ENCODE data around the gene ZNF580. TPM values are rescaled to one million over a fixed set of nuclear protein-coding genes. Genes with fewer than 3 reads are reported as not detected.
A peak's percentile ranks its signal among the peaks of the same experiment; 100 is the strongest.

ZNF580 gene
- total RNA-seq, 4 donors from 2014 or later, result 8.8 to 19.1 (median 12.9) TPM

DNA sequence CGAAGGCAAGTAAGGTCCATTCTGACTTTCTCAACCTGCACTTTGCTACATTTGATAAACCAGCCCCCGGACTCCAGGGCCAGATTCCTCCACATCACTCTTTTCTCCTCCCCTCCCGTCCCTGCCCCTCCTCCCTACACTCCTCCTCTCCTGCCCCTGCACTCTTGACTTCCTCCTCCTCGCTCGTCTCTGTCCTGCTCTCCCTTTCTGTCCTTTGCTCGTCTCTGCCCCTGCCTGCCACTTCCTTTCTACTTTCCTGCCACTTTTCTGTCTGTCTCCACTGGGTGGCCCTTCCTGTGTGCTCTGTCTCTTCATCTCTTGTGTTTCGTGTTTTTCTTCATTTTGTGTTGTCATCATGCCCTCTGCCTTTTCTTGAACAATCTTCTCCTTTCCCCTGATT, 21.0 kb downstream of the ZNF580 start:
- no peak for TF ChIP-seq CTCF (IDR thresholded peaks at IDR 0.05)
- TF ChIP-seq POLR2A (IDR thresholded peaks at IDR 0.05), result no peak
- H3K4me1 ChIP-seq, result peaks cover 23 to 42% (median 25%) of the 10 kb centered on the region in 3 donors
- no peaks in the 10 kb centered on the region for H3K27me3 ChIP-seq
- H3K36me3 ChIP-seq, result peaks cover 56 to 83% (median 63%) of the 10 kb centered on the region in 3 donors
- H3K4me3 ChIP-seq, result no peak overlapping the region
- DNase-seq, result no peak
- intact Hi-C loops (cut with DNase I), result no loop called here
- WGBS, 2 donors, result 62 to 66% methylated on average over 7 of the region's 7 CpGs
- no peak overlapping the region for H3K27ac ChIP-seq
- H3K9me3 ChIP-seq, result no peaks in the 10 kb centered on the region

GRCh38 chr19:55663846-55664536, 23.2 kb downstream of the ZNF580 start:
- Histone ChIP-seq H3K27me3 (no peaks in the 10 kb centered on the region), H3K9me3 (no peaks in the 10 kb centered on the region), H3K36me3 (peaks cover 69 to 99% (median 84%) of the 10 kb centered on the region in 3 donors), H3K27ac (no peak overlapping the region), H3K4me3 (no peak overlapping the region), H3K4me1 (peaks cover 3 to 39% (median 8%) of the 10 kb centered on the region in 3 donors)
- WGBS, 2 donors, result 76 to 88% methylated on average over 6 to 14 of the region's 20 CpGs
- no peak for DNase-seq
- intact Hi-C loops (cut with DNase I), result no loop called here
- TF ChIP-seq CTCF (IDR thresholded peaks at IDR 0.05) (no peak), POLR2A (IDR thresholded peaks at IDR 0.05) (no peak)

- H3K4me1 ChIP-seq, result peaks cover 0 to 36% (median 5%) of the 10 kb centered on the region in 3 donors
Measured at GRCh38 chr19:55666343-55667005, 25.7 kb downstream of the ZNF580 start.

DNA sequence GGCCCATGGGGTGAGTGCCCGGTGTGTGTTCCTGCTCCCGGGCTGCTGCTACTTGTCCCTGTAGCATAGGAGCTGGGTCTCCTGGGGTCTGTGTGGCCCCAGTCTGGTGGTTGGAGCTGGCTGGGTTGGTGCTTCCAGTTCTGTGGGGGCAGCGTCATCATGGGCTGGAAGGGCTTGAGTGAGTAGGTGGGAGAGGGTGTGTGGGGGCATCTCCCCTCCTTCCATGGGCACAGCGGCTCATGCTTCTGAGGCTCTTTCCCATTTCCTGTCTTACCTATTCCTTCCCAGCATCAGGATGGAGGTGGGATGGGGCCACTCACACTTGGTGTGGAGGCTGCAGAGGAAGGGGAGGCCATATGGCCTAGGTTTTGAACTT, 26.2 kb downstream of the ZNF580 start:
- Histone ChIP-seq H3K4me3 (no peak overlapping the region), H3K9me3 (no peaks in the 10 kb centered on the region), H3K4me1 (peaks cover 0 to 40% (median 5%) of the 10 kb centered on the region in 3 donors), H3K27me3 (no peaks in the 10 kb centered on the region), H3K36me3 (peaks cover 66 to 99% (median 78%) of the 10 kb centered on the region in 3 donors), H3K27ac (peak overlapping the region in 1 of 4 donors; percentile 65)
- intact Hi-C loops (cut with DNase I), result no loop called here
- no peak for TF ChIP-seq POLR2A (IDR thresholded peaks at IDR 0.05)
- TF ChIP-seq CTCF (IDR thresholded peaks at IDR 0.05), result no peak
- 67% methylated on average over 1 of the region's 4 CpGs; no CpG with 5 or more reads in 1 of the 2 donors for WGBS, 2 donors
- no peak for DNase-seq

More at GRCh38 chr19:55666343-55667005, 25.7 kb downstream of the ZNF580 start:
- no peak for DNase-seq
- no peaks in the 10 kb centered on the region for H3K27me3 ChIP-seq
- WGBS, 2 donors, result 90% methylated on average over 6 of the region's 12 CpGs; no CpG with 5 or more reads in 1 of the 2 donors
- no peaks in the 10 kb centered on the region for H3K9me3 ChIP-seq
- H3K4me3 ChIP-seq, result no peak overlapping the region
- intact Hi-C loops (cut with DNase I), result no loop called here
- H3K36me3 ChIP-seq, result peaks cover 72 to 99% (median 83%) of the 10 kb centered on the region in 3 donors
- no peak overlapping the region for H3K27ac ChIP-seq
- TF ChIP-seq CTCF (IDR thresholded peaks at IDR 0.05) (no peak), POLR2A (IDR thresholded peaks at IDR 0.05) (no peak)

- Histone ChIP-seq H3K27me3 (no peaks in the 10 kb centered on the region), H3K27ac (peak overlapping the region in 3 of 4 donors; percentile 40 to 65 (median 57)), H3K9me3 (no peaks in the 10 kb centered on the region), H3K36me3 (peaks cover 61 to 99% (median 73%) of the 10 kb centered on the region in 3 donors), H3K4me1 (peaks cover 0 to 40% (median 5%) of the 10 kb centered on the region in 3 donors), H3K4me3 (no peak overlapping the region)
- intact Hi-C loops (cut with DNase I), result no loop called here
- TF ChIP-seq POLR2A (IDR thresholded peaks at IDR 0.05), result no peak
- TF ChIP-seq CTCF (IDR thresholded peaks at IDR 0.05), result no peak
- no peak for DNase-seq
- WGBS, 2 donors, result 76% methylated on average over 12 of the region's 12 CpGs; no CpG with 5 or more reads in 1 of the 2 donors
Measured at GRCh38 chr19:55667511-55667910, 26.7 kb downstream of the ZNF580 start.

Measured in esophagus squamous epithelium (tissue), 5 donors.